ENCODE results near the gene ARHGAP24.

- TF ChIP-seq ARNT (IDR thresholded peaks at IDR 0.05) (no peak), ZNF384 (IDR thresholded peaks at IDR 0.05) (no peak), FOXK2 (IDR thresholded peaks at IDR 0.05) (no peak), TARDBP (IDR thresholded peaks at IDR 0.05) (no peak), FOXA1 (IDR thresholded peaks at IDR 0.05) (no peak)
Measured at GRCh38 chr4:85861064-85861765, 386.3 kb downstream of the ARHGAP24 start.
